GM18508 (cell line): Measurements from ENCODE around the gene KRT40.
"Not testable (repeated sequence)": the region's sequence is repeated elsewhere in the genome, so short reads cannot be mapped to it uniquely, and the experiment has no call there.

ENCODE experiments used
- ATAC-seq: cut with Tn5 transposase; IDR thresholded peaks from one replicate; pipeline ENCODE4 v1.9.1; 2021; ENCODE audit warnings: moderate number of reproducible peaks; ENCODE audit not compliant: insufficient read depth, unreplicated experiment

The KRT40 gene

GRCh38 chr17:40999563-40999962, 15.4 kb upstream of the KRT40 start, which contains the start of gene KRTAP3-2:
TSS of gene KRTAP3-2 (minus strand) at chr17:40999906. CDS start at chr17:40999853, 53 bp downstream.
- ATAC-seq = not testable (repeated sequence)

- no peak for ATAC-seq
These were observed 13.2 kb upstream of the KRT40 start for GRCh38 chr17:40997361-40997760.

- ATAC-seq = no peak
These were observed 12.7 kb upstream of the KRT40 start for GRCh38 chr17:40996829-40997228.

- no peak for ATAC-seq
These were observed 11.0 kb upstream of the KRT40 start for GRCh38 chr17:40995116-40995515.

- no peak for ATAC-seq
These were observed 9.7 kb upstream of the KRT40 start, which contains the start of gene KRTAP3-3 for GRCh38 chr17:40993839-40994238. TSS of gene KRTAP3-3 (minus strand) at chr17:40994164. CDS start at chr17:40994097, 67 bp downstream.

GRCh38 chr17:40993084-40993483, 9.0 kb upstream of the KRT40 start:
- ATAC-seq = no peak

- no peak for ATAC-seq
These were observed 8.5 kb upstream of the KRT40 start for GRCh38 chr17:40992666-40993065.

GRCh38 chr17:40986920-40987319, 2.8 kb upstream of the KRT40 start:
- ATAC-seq = no peak

- no peak for ATAC-seq
These were observed 3.0 kb downstream of the KRT40 start for GRCh38 chr17:40981115-40981514.

- no peak for ATAC-seq
These were observed 3.5 kb downstream of the KRT40 start for GRCh38 chr17:40980596-40980995.

- no peak for ATAC-seq
These were observed 4.0 kb downstream of the KRT40 start for GRCh38 chr17:40980117-40980516.

GRCh38 chr17:40978575-40979151, 5.5 kb downstream of the KRT40 start:
- no peak for ATAC-seq

- ATAC-seq = no peak
These were observed 8.6 kb downstream of the KRT40 start for GRCh38 chr17:40975516-40975915.

GRCh38 chr17:40974366-40974765, 9.8 kb downstream of the KRT40 start:
- no peak for ATAC-seq

- ATAC-seq = no peak
These were observed 16.5 kb downstream of the KRT40 start for GRCh38 chr17:40967582-40967981.

- no peak for ATAC-seq
These were observed 17.3 kb downstream of the KRT40 start, which contains the start of gene KRT39 for GRCh38 chr17:40966848-40967247. TSS of gene KRT39 (minus strand) at chr17:40966948. CDS start at chr17:40966856, 92 bp downstream.

GRCh38 chr17:40963838-40964237, 20.3 kb downstream of the KRT40 start:
- ATAC-seq = no peak

- ATAC-seq = no peak
These were observed 22.0 kb downstream of the KRT40 start for GRCh38 chr17:40962059-40962561.

- ATAC-seq = no peak
These were observed 22.5 kb downstream of the KRT40 start for GRCh38 chr17:40961591-40961990.

GRCh38 chr17:40960144-40960543, 24.0 kb downstream of the KRT40 start:
- ATAC-seq = no peak

- no peak for ATAC-seq
These were observed 25.8 kb downstream of the KRT40 start for GRCh38 chr17:40958086-40958953.
